GM13976 (cell line): ENCODE data around the gene NUP107.
"Not testable (repeated sequence)": the region's sequence is repeated elsewhere in the genome, so short reads cannot be mapped to it uniquely, and the experiment has no call there.

Experiments used
- DNase-seq: peaks from one replicate; pipeline ENCODE4 v3.0.0; 2012; ENCODE audit warnings: low spot score
- CTCF ChIP-seq: IDR thresholded peaks from 2 replicates; pipeline ENCODE4 v1.5.1; 2012; ENCODE audit warnings: borderline replicate concordance, mild to moderate bottlenecking; ENCODE audit not compliant: insufficient read depth; ENCODE audit errors: extremely low read depth, missing control alignments, control extremely low read depth
- in situ Hi-C: fragments of 300-500 bp; cut with MboI; formaldehyde crosslinking; loops from one replicate; pipeline ENCODE4 v1.12.0; 2022; ENCODE audit warnings: low sequenced_read_pairs, mixed read lengths, inconsistent platforms; ENCODE audit not compliant: unreplicated experiment

NUP107 gene

GRCh38 chr12:68686595-68687521 is at the start of gene NUP107:
Gene NUP107, plus strand, starts transcription at chr12:68686978. Its CDS starts 88 bp downstream, at chr12:68687066.
- in situ Hi-C loops, result loop anchor here (25.0 kb wide), 1 partner anchor 650 kb away; no protein-coding TSS in a partner anchor
- TF ChIP-seq CTCF, result no peak
- peak; percentile 92 for DNase-seq

GRCh38 chr12:68637439-68637838 is 49.3 kb upstream of the NUP107 start:
- in situ Hi-C loops, DNase-seq: not testable (repeated sequence)

GRCh38 chr12:68638171-68638570 is 48.6 kb upstream of the NUP107 start:
- DNase-seq, result no peak
- in situ Hi-C loops, result no loop called here
- no peak for TF ChIP-seq CTCF

- no peak for DNase-seq
- no peak for TF ChIP-seq CTCF
- in situ Hi-C loops, result no loop called here
These were observed 47.9 kb upstream of the NUP107 start for GRCh38 chr12:68638721-68639395.

- in situ Hi-C loops, result no loop called here
- no peak for DNase-seq
- TF ChIP-seq CTCF, result no peak
These were observed 47.4 kb upstream of the NUP107 start for GRCh38 chr12:68639396-68639767.

GRCh38 chr12:68641138-68641537 is 45.6 kb upstream of the NUP107 start:
- peak; percentile 46 for DNase-seq
- in situ Hi-C loops, result no loop called here
- no peak for TF ChIP-seq CTCF

GRCh38 chr12:68646484-68646883 is 40.3 kb upstream of the NUP107 start:
- TF ChIP-seq CTCF, result no peak
- in situ Hi-C loops, result no loop called here
- DNase-seq, result no peak
